Hippocampal formation (tissue), 2 donors: ENCODE measurements around the gene SLC47A2.

ENCODE experiments used
- DNase-seq, 2 donors: peaks; one replicate each; lab custom pipeline; 2025; lab: John Stamatoyannopoulos, UW

SLC47A2 gene

GRCh38 chr17:19726631-19727376, 10.4 kb upstream of the SLC47A2 start:
- DNase-seq, result no peak

GRCh38 chr17:19725486-19725885, 9.1 kb upstream of the SLC47A2 start:
- no peak for DNase-seq

- peak in 1 of 2 donors; percentile 38 for DNase-seq
Measured at GRCh38 chr17:19724501-19725420, 8.4 kb upstream of the SLC47A2 start.

GRCh38 chr17:19723964-19724363, 7.6 kb upstream of the SLC47A2 start:
- no peak for DNase-seq

- no peak for DNase-seq
Measured at GRCh38 chr17:19720631-19721426, 4.4 kb upstream of the SLC47A2 start.

GRCh38 chr17:19720210-19720475, 3.8 kb upstream of the SLC47A2 start:
- DNase-seq, result no peak

- no peak for DNase-seq
Measured at GRCh38 chr17:19719355-19720209, 3.2 kb upstream of the SLC47A2 start.

- no peak for DNase-seq
Measured at GRCh38 chr17:19718613-19719354, 2.4 kb upstream of the SLC47A2 start.

GRCh38 chr17:19718041-19718612, 1.7 kb upstream of the SLC47A2 start:
- no peak for DNase-seq

GRCh38 chr17:19717411-19717908, 1.1 kb upstream of the SLC47A2 start:
- DNase-seq, result no peak

GRCh38 chr17:19717031-19717360, 612 bp upstream of the SLC47A2 start:
- DNase-seq, result no peak

- DNase-seq, result no peak
Measured at GRCh38 chr17:19714542-19715411, 1.6 kb downstream of the SLC47A2 start.

- no peak for DNase-seq
Measured at GRCh38 chr17:19713901-19714361, 2.5 kb downstream of the SLC47A2 start.

- DNase-seq, result no peak
Measured at GRCh38 chr17:19713462-19713861, 2.9 kb downstream of the SLC47A2 start.

GRCh38 chr17:19712436-19713004, 3.9 kb downstream of the SLC47A2 start:
- no peak for DNase-seq

GRCh38 chr17:19709841-19710240, 6.5 kb downstream of the SLC47A2 start:
- DNase-seq, result no peak

- no peak for DNase-seq
Measured at GRCh38 chr17:19708431-19709175, 7.8 kb downstream of the SLC47A2 start.

GRCh38 chr17:19707728-19708221, 8.6 kb downstream of the SLC47A2 start:
- no peak for DNase-seq
